GM19328 (cell line): Measurements from ENCODE around the gene PSTPIP2.

Source experiments
- ATAC-seq: cut with Tn5 transposase; IDR thresholded peaks from one replicate; pipeline ENCODE4 v1.9.1; 2021; ENCODE audit warnings: mild to moderate bottlenecking, moderate library complexity; ENCODE audit not compliant: unreplicated experiment

PSTPIP2 gene

DNA sequence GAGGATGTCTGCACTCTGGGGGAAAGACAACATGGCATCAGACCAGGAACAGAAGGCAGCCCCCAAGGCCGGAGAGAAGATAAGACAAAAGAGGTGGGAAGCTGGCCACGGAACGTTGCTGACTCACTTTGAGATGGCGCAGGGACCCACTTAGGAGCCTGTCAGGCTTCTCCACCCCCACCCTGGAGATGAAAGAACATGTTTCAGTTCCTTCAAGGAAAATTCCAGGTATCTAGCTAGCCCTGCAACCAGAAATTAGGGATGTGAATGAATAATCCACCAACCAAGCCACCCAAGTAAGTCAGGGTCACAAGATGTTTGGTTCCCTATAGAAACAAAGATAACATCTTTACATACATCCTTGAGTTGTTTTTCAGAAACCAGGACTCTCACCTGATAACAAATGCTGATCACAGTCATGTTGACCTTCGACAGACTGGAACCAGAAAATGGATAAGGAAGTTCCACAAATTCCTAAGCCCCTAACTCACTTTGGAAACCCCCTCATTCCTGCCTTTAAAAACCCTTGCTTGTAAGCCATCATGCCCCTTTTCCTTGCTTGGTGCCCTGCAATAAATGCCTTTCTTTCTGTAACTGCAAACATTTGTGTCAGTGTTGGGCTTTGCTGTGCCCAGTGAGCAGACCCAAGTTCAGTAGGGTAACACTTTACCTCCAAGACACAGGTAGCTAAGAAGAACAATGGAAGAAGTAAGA is 31.9 kb downstream of the PSTPIP2 start:
- no peak for ATAC-seq

DNA sequence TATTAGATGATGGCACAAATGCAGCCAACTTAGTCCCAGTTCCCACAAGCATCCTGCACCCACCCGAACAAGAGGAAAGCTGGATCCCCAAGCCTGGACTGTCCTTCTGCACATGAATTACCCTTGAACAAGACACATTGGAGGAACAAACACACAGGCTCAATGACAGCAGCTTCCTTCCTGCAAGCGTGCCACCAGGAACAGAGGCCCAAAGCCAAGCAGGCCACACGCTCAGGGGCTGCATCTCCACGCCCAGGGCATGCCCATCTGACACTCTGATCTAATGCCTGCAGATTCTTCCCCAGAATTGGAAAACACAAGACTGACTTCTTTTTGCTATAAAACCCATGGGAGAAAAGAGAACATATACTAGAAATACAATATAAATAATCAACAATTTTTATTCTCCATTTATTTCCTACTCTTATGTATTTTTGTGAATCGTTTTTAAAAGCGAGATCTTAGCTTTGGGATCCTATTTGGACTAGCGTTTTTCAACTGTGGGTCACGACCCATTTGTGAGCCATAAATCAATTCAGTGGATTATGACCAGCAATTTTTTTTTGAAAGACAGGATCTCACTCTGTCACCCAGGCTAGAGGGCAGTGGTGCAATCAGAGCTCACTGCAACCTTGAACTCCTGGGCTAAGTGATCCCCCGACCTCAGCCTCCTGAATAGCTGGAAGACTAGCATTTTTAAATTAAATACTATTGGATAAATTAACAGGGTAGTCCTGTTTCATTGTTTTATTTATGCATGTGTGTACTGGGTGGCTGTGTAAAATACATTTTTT is 34.4 kb downstream of the PSTPIP2 start:
- ATAC-seq, result no peak

- no peak for ATAC-seq
These were observed 36.1 kb downstream of the PSTPIP2 start for GRCh38 chr18:46035696-46036680.

- no peak for ATAC-seq
These were observed 37.8 kb downstream of the PSTPIP2 start for GRCh38 chr18:46034230-46034629.

DNA sequence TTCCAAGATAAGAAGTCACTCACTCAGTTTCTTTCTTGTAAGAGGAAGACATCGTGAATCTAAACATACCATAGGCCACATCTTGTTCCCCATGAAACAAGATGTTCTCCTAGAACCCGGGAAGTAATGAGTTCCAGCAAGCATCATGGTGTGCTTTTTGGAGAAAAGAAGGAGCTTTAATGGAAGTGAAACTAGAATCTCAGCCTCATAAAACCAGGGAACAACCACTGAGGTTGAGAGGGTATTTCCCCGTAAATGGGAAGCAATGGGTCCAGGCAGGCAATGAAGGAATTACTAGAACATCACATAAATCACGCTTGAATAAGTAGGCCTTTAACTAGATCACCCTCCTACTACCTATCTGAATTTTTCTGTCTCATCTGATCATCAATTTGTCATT is 40.3 kb downstream of the PSTPIP2 start:
- no peak for ATAC-seq

DNA sequence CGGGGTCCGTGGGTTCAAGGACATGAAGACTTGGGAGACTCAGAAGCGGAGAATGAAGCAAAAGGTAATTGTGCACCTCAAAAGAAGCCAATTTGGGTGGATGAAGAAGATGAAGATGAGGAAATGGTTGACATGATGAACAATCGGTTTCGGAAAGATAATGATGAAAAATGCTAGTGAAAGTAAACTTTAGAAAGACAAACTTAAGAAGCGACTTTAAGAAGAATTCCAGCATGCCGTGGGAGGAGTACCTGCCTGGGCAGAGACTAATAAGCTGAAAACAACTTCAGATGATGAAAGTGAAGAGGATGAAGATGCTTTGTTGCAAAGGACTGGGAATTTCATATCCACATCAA is 43.5 kb downstream of the PSTPIP2 start:
- ATAC-seq, result no peak

GRCh38 chr18:46019936-46020335 is 52.1 kb downstream of the PSTPIP2 start:
- ATAC-seq, result no peak

DNA sequence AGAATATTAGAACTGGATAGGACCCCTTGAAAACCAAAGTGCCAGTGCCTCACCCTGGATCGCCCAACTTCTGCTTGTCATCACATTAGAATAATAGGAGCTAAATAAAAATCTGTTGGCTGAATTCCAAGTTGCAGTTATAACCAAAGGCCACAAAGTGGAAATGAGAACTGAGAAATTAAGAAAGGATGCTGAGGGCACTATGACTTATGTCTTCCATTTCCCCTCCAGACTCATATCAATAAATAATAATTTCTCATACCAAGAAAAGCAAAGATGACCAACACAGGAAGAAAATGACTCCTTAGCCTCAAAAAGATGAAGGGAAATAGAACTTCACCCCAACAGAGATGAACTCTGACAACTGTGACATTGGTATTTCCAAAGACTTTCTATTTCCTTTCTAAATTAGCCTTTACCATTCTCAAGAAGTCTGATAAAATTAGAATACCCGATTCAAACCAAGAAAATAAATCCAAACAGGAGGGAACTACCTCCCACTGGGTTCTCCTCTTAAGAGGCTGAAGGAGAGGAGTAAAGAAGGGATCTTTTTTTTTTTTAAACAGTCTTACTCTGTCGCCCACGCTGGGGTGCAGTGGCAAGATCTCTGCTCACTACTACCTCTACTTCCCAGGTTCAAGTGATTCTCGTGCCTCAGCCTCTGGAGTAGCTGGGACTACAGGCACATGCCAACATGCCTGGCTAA is 58.4 kb downstream of the PSTPIP2 start:
- ATAC-seq, result no peak

DNA sequence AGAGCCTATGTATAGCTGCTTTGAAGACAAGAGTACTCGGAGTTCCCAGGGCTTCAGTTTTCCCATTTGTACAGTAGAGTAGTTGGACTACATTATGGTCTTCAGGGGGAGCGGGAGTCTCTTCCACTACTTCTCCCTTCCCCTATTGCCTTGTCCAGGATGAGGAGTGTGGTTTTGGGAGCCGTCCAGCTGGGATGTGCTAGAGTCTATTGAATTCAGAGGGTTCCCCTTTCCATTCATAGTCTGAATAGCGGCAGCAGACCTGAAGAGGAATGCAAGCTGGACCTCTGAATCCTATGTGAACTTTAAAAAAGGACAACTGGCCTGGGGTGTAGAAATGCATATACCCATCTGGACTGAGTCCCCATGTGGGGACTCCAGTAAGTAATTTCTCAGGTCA is 61.4 kb downstream of the PSTPIP2 start:
- no peak for ATAC-seq

- ATAC-seq, result no peak
These were observed 62.0 kb downstream of the PSTPIP2 start for GRCh38 chr18:46010050-46010449.

DNA sequence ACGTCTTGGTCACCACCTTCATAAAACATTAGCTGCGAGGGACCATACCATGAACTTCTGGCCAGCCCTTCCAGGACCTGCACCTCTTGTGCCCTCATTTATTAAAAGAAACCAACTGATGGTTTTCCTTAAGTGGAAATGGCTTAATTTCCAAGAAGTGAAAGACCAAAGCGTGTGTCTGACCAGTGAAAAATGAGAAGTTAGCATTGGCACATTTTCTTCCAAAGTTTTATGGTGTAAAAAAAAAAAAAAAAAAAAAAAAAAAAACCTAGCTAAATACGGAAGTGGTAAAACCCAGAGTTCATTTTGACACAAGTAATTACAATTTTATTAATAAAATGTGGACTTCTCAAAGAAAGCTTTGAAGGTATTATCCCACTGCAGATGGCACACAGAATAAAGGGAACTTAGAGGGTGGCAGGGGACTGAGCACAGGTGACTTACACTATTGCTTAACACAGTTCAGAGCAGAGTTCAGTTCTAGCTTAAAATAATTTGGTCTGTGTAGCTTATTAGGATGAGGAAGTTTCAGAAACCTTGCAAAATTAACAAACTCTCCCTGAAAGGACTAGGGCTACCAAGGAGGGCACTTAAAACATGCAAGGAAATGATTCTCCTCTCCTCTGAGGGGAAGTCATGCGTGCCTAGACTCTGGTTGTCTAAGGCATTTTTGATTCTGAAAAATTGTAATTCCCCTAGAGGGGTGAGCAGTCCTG is 62.8 kb downstream of the PSTPIP2 start:
- no peak for ATAC-seq

DNA sequence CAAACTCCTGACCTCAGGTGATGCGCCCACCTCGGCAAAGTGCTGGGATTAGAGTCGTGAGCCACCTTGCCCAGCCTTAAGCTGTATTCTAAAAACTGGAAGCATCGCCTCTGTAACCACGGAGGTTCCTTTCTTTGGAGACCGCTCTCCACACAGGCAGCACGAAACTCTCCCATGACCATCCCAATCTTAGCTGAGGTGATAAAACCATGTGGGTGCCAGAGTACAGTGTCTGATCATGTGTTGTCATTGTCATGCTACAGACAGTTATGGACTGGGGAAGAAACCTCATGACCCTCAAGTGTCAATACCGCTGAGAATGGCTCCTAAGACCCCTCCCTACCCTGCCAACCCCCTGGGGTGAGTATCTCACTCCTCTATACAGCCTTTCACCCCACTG is 63.5 kb downstream of the PSTPIP2 start:
- no peak for ATAC-seq

DNA sequence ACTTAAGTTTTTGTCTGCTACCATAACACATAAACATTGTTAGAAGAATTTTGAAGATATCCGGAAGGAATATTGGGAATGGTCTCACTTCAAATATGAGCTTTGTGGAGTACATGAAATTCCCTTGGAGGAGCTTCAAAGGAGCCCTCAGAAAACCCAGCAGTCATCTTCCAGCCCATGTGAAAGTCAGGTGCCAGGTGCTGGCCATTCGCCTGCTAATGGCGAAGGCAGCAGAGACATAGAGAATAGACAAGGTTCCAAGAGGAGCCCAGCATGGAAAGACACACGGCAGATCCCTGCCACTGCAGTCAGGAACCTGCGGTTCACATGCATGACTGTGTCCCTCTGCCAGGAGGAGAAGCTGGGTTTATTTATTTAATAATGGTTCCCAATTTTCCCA is 64.9 kb downstream of the PSTPIP2 start:
- no peak for ATAC-seq

DNA sequence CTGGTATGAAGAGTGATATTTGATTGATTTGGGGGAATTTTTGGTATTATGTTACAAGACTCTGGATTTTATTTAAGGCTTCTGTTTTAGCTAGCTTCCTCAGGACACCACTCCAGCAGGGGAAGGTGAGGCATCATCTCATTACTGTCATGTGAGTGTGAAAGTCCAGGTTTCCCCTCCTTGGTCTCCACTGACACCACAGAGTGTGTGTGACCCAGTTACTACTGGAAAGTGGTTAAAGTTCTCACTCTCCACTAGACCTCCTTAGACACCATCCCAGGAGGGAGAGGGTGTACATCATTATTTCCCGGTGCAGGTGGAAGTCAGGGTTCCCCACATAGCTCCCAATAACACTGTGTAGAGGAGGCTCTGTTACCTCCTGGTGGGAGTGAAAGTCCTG is 69.1 kb downstream of the PSTPIP2 start:
- no peak for ATAC-seq

- no peak for ATAC-seq
These were observed 70.2 kb downstream of the PSTPIP2 start for GRCh38 chr18:46001892-46002291.

GRCh38 chr18:46001074-46001473 is 71.0 kb downstream of the PSTPIP2 start:
- no peak for ATAC-seq

GRCh38 chr18:45999536-45999935 is 72.5 kb downstream of the PSTPIP2 start:
- ATAC-seq, result no peak

DNA sequence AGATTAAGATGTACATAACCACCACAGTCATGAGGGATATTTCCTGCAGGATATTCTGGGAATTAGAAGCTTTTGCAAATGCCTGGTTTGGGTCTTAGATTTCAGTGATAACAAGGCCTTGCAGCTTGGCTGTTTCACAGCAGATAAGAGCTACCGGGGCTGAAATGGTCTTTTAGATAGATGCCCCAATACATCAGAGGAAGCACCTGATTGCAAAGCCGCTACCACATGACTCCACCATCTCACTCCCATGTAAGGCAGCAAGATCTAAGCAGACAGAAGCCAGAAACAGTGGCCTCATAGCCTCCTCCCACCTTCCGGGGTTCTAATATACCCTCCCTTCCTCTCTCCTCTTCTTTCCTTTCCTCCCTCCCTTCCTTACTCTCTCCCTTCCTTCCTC is 73.8 kb downstream of the PSTPIP2 start:
- ATAC-seq, result no peak

DNA sequence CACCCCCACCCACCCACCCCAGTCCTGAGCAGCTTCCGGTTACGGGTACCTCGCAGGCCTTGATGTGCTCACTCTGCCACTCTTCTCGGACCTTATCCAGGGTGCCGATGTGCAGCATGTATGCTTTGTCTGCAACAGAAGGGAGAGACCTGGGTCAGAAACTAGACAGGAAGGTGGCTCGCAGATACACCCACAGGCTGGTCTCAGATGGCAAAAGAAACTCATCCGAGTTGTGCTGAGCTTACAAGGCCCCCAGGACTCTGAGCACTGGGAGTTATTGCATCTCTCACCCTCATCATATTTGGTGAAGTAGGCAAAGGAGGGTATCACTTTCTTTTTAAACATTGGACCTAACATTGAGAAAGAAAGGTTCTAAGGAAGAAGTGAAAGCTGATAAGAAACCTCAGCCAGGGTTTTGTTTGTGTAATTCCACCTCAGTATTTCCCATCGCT is 74.3 kb downstream of the PSTPIP2 start:
- ATAC-seq, result no peak

GRCh38 chr18:45995461-45995860 is 76.6 kb downstream of the PSTPIP2 start:
- no peak for ATAC-seq
